Pulmonary artery endothelial cell (primary cell): ENCODE measurements around the gene ATG9B. TPM values are rescaled to one million over a fixed set of nuclear protein-coding genes. Genes with fewer than 3 reads are reported as not detected.
"Not testable (repeated sequence)": the region's sequence is repeated elsewhere in the genome, so short reads cannot be mapped to it uniquely, and the experiment has no call there.

ENCODE experiments used
- DNase-seq: peaks from one replicate; pipeline ENCODE4 v3.0.0-alpha.2; 2011; ENCODE audit warnings: low read depth, low spot score
- total RNA-seq: library from RNA; depleted of rRNA; stranded (reverse); fragments of >200 nt; gene quantifications from 2 replicates; pipeline ENCODE4 v1.2.3, GENCODE V29; 2014

Gene ATG9B
- total RNA-seq, 1 donor from 2014 or later = under 0.01 TPM

DNA sequence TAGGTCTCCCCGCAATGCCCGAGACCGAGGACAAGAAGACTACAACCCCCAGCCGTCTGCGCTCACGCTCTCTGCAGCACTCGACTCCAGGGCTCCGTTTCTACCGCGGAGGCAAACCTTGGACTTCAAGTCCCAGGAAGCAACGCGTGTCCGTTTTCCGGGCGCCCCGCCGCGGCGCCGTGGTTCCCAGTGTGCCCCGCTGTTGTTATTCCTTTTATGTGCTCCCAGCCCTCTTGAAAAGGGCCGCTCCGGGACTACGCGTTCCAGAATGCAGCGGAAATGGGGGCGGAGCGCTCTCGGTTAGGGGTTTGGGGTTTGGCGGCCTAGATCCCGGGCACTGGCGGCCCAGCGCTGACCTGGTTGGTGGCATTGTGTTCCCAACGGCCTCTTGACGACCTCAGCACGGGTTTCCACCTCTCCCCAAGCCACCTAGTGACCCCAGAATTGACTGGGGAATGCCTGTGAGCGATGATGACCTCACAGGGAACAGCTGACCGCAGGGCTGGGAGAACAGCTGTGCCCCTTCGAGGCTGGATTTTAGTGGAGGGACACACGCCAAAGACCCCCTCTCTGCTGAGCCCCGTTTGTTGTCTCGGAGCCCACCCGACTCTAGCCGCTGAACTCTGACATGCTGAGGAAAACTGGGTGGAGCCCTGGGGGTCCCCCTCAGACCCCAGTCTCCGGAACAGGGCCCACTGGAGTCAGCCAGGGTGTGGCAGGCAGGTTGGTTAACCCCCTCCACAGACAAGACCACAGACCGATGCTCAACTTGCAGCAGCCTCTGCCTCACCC, 33.9 kb upstream of the ATG9B start:
- DNase-seq = peak; percentile 98

DNA sequence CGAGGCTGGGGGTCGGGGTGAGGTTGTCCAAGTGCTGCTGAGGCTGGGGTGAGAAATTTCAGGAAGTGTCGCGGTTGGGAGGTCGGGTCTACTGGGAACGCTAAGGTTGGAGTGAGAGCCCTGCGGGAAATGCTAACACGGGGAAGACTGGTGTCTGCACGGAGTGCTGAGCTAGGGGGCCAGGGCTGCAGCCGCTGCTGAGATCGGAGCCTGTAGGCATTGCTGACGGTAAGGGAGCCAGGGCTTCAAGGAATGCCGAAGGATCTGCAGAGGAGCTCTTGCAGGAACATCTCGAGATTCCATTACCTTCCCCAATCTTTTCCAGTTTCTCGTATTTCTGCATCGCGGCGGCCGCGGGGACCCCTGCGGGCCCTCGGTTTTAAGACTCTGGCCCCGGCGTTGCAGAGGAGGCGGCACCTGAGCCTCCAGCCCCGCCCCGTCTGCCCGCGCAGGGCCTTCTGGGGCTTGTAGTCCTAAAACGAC, 33.3 kb upstream of the ATG9B start, which contains the start of gene CDK5:
TSS of gene CDK5 (minus strand) at position 392 of the 483 bp plus-strand sequence. CDS start at position 343, 49 bp downstream.
- no peak for DNase-seq

DNA sequence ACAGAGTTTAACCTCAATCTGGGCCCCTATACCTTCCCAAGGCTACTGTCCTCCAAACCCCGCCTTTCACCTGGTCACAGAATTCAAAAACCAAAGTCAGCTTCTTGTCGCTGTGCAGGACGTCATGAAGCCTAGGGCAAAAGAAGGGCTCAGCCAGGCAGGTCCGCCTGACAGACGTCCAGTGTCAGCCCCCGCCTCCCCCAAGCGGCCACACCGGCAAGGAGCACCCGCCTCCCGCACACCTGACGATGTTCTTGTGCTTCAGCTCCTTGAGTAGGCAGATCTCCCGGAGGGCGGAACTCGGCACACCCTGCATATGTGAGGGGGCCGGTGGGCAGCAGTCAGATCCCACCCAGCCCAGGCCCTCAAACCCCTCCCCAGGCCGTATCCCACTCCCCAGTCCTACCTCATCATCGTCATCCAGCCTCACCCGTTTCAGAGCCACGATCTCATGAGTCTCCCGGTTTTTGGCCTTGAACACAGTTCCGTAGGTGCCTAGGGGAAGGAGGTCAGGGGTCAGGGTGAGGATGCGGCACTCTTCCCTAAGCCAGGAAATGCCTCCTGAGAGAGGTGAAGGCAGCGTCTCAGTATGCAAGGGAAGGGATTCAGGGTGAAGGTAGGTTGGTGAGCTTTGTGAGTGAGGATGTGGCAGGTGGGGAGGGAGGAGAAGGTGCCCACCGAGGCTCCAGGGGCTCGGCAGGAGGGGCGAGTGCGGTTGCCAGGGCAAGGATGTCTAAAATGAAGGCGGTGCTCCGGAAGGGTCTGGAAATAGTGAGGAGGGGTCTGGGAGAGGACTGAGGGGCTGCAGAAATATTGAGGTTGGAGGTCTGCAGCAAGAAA, 32.6 kb upstream of the ATG9B start:
- no peak for DNase-seq

DNA sequence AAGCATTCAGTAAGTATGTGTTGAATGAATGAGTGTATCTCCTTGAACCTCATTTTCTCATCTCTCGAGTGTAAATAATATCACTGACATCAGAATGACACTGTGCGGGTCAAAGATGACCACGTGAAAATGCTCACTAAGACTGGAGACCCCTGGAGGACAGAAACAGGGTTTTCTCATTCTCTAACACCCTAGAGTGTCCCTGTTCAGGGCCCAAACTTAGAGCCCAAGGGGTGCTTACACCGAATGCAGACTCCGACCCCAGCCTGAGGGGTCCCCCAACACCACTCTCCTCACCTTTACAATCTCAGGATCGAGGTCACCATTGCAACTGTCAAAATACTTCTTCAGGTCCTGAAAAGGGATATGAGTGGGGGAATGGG, 32.0 kb upstream of the ATG9B start:
- DNase-seq = no peak

DNA sequence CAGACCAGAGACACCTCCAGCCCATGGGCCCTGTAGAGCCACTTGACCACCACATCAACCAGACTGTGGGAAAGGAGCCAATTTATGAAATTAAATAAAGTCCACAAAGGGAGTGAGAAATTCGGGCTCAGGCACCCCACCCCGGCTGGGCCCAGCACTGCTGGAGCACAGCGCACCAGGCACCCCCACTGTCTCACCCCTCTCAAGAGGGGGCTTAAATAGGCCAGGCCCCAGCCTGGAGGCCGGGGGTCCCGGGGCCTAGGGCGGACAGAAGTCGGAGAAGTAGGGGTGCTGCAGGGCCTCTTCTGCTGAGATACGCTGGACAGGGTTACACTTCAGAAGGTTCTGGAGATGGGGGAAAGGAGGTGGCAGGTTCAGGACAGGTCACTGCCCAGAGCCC, 29.5 kb upstream of the ATG9B start:
- no peak for DNase-seq

DNA sequence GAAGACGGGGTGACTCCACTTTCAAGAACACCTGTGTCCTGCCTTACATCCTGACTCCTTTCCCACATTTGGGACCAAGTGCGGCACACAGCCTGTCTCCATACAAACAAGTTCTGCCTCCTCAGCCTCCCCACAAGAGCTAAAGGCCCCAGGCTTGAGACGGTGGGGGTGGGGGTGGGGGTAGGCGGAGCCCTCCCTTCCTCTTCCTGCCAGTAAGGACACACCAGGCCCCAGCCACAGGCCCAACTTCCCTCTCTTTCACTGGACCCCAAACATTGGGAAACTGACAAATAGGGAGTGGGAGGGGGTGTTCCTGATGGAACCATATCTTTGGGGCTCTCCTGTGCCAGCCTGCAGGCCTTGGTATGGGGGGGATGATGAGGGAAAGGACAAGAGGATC, 28.8 kb upstream of the ATG9B start:
- no peak for DNase-seq

DNA sequence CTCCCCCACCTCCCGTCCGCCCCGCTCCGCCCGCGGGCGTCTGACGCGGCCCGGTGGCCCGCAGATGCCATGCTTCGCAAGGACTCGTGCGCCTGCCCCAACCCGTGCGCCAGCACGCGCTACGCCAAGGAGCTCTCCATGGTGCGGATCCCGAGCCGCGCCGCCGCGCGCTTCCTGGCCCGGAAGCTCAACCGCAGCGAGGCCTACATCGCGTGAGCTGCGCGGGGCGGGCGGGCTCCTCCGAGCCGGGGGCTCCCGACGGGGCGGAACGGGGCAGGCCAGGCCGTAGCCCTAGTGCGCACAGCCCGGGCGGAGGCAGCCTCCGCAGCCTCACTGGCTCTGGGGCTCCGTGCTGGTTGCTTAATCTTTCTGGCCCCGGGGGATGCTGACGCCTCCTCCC, 26.8 kb upstream of the ATG9B start:
- DNase-seq = peak; percentile 30

DNA sequence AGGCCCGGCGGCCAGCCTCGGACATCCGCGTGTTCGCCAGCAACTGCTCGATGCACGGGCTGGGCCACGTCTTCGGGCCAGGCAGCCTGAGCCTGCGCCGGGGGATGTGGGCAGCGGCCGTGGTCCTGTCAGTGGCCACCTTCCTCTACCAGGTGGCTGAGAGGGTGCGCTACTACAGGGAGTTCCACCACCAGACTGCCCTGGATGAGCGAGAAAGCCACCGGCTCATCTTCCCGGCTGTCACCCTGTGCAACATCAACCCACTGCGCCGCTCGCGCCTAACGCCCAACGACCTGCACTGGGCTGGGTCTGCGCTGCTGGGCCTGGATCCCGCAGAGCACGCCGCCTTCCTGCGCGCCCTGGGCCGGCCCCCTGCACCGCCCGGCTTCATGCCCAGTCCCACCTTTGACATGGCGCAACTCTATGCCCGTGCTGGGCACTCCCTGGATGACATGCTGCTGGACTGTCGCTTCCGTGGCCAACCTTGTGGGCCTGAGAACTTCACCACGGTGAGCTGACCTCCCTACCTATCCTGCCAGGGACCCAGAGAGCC, 24.7 kb upstream of the ATG9B start:
- no peak for DNase-seq

DNA sequence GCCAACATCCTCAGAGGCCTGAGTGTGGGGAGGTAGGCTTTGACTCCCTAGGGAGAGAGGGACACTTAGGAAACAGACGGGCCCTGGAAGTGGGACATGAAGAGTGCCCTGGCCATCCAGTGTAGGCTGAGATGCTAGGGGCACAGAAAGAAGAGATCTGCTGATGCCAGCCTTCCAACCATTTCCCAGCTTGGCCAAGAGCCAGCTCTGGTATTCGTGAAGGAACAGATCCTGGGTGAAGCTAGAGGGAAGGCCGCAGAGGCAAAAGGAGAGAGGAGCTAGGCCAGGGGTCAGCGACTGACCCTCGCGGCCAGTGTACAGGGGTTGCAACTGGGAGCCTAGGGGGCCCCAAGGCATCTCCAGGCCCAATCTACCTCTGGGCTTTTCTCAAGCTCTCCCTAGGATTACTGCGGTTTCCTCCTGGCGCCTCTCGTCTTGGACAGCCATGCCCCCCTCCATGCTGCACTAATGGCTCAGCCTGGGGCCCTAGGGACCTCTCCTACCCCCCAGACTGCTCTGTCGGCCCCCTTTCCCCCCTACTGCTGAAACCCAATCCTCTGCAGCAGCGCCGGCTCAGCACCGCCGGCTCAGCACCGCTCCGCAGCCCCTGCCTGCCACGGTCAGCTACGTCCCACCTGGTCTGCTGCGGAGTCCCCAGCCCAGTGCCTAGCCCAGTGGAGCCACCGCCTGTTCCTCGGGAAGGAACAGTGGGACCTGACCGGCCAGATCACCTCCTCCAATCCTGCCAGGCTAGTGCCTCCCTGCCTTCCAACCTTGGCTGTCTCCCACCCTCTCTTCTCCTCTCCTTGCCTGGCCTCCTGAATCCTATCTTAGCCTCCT, 23.9 kb upstream of the ATG9B start, which contains the start of gene ASIC3:
TSS of gene ASIC3 (plus strand) at position 556 of the 840 bp plus-strand sequence. CDS start 355 bp downstream, outside the sequence.
- no peak for DNase-seq

DNA sequence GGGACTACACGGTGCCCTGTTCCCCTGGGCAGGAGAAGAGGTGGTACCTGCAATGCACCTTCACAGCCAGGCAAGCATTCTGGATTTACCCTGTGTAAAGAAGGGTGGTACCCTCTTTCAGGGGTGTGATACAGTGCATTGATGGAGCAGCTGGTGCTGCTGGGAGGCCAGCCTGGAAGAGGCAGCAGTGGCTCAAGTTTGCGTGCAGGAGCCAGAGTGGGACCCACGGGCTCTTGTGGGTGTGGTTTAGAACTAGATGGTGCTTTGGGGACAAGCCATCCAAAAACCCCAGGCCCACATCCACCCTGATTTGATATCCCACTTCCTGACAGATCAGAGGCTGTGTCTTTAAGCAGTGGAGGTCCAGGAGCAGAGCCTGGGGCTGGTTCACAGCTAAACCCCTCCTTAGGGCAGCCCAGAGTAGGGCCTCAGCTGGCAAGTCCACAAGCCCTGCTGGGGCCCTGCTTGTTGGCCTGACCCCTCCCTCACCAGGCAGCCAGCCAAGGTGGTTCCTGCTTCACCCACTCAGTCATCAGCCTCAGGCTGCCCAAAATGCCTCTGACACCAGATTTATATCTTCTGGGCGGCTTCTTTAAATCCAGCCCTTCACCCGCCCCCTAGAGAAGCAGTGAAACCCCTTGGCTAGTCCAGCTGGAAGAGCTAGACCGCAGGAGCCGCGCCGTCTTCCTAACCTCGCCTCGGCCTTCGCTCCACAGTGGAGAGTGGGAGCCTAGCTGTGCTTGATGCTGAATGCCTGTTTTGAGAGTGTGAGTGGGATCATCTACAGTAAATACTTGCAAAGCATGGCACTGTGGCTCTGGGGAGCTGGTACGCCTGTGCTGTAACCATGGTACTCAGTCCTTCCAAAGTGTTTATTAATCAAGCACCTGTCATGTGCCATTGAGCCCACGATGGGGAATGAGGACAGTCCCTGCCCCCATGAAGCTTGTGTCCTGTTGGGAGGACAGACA, 22.6 kb upstream of the ATG9B start:
- DNase-seq = no peak

DNA sequence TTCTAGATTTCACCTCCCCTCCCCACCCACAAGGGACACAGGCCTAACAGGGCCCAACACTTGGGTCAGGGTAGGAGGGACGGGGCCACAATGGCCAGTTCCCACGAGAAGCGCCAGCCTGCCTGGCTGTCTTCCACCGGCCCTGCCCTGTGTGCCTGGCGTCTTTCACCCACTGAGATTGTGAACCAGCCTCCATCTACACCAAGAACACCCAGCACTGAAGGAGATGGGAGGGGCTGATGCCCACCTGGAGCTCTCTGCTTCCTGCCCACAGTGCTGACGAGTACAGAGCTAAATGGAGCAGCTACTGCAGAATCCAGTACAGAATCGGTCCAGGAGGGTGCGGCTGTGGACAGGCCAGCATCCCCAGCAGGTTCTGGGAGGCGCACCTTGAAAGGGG, 21.7 kb upstream of the ATG9B start:
- no peak for DNase-seq

DNA sequence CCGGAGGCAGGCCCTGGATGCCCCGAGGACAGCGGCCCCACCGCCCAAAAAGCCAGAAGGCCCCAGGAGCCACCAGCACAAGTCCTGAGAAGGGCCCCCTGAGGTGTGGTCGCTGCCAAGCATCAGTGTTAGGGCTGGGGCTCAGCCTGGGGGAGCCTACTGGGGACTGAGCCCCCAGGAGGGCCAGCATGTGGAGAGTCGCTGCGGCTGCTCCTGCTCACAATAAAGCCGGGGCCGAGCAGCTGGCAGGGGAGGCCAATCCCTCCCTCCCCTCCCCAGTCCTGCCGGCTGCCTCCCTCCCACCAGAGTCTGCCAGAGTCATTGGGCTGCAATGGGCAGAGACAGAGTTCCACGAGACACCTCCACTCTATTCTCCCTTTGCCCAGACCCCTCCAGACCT, 21.0 kb upstream of the ATG9B start:
- DNase-seq = no peak

DNA sequence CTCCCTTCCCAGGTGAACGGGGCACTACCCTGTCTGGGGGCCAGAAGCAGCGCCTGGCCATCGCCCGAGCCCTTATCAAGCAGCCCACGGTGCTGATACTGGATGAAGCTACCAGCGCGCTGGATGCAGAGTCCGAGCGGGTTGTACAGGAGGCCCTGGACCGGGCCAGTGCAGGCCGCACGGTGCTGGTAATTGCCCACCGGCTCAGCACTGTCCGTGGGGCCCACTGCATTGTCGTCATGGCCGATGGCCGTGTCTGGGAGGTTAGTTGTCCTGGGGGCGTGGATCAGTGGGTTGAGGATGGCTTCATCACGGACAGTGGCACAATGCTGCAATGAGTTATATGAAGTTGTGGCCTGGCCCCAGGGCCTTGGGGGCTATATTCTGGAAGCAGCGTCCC, 19.7 kb upstream of the ATG9B start:
- no peak for DNase-seq

DNA sequence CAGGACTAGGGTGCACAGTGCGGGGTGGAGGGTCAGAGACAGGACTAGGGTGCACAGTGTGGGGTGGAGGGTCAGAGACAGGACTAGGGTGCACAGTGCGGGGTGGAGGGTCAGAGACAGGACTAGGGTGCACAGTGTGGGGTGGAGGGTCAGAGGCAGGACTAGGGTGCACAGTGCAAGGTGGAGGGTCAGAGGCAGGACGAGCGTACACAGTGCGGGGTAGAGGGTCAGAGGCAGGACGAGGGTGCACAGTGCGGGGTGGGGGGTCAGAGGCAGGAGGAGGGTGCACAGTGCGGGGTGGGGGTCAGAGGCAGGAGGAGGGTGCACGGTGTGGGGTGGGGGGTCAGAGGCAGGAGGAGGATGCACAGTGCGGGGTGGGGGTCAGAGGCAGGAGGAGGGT, 19.2 kb upstream of the ATG9B start:
- DNase-seq = not testable (repeated sequence)

DNA sequence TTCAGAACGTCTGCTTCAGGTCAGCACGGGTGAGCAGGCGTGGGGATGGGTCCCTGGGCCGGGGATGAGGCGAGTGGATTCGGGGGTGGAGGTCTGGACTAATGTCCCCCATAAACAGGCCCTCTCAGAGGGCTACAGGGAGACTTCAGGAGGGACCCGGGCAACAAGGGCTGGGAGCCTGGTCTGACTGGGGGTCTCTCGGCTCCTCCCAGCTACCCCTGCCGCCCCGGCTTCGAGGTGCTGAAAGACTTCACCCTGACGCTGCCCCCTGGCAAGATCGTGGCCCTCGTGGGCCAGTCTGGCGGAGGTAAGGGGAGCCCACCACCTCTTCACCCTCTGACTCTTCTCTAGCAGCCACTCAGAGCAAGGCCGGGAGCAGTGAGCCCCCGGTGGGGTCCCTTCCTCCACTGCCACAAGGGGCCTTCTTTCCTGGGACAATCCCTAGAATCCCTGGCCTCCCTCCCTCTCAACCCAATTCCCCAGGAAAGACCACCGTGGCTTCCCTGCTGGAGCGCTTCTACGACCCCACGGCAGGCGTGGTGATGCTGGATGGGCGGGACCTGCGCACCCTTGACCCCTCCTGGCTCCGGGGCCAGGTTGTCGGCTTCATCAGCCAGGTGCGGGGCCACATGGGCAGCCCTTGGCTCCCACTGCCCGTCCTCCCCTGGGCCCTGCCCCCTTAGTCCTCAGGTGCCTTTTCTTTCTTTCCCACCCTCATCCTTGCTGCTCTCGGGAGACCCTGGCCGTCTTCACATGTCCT, 16.5 kb upstream of the ATG9B start:
- DNase-seq = no peak

DNA sequence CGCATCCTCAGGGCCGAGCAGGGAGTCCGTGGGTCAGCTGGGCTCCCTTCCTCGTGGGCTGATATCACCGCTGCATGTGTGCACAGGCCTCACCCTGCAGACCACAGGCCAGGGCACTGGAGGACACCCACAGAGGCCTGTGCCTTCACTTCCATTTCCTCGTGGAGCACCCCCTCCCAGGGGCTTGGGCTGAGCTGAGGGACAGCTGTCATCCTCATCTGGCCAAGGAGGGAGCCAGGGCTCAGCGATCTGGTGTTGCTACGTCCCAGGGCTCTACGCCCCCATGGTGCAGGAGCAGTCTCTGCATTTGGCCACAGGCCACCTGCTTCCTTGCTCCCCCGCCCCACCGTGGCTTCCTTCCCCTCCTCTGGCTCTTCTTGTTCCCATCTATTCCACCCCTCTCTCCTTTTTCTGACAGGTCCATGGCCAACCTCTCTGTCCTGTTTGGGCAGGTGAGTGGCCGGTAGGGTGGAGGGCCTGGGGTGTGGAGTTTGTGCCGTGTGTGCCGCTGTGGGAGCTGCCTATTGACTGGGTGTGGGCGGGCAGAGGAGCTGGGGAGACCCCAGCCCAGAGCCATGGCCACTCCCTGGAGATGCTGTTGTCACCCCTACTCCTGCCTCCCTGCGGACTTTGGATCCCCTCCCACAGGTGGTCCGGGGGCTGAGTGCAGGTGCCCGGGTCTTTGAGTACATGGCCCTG, 15.7 kb upstream of the ATG9B start:
- no peak for DNase-seq

DNA sequence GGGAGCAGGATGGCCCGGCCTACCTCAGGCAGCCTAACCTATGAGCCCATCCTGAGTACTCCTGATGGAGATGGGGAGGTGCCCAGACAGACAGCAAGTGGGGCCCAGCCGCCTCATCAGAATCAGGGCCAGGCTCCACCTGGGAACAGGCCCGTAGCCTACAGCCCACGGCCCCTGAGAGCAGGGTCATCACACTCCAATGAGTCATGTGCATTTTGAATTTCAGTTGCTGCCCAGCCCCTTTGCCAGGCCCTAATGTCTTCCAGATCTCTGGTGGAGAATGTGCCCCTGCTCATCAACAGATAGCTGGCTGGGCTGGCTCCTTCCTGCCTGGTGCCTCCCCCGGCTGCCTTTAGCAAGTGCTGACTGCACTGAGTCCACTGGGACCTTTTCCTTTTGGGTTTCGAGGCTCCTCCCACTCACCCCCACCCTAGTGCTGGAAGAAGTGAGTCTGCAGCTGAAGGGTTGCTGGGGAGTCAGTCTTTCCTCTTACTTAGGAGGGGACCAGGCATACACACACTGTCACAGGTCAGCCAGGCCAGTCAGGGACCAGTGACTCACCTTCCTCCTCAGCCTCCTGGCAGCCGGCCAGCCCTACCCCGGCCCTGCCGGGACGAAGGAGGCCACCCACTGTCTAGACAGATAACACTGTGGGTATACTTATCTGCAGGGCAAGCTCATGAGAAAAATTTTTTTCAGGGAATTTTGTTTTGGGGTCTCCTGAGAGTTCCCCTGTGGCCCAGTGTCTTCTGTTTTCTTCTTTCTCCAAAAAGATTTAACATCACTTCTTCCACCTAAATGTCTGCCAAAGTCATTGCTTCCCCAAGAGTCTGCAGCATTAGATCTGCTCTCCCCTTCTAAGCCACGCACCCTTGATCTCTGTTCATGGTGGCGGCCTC, 14.9 kb upstream of the ATG9B start:
- peak; percentile 88 for DNase-seq

DNA sequence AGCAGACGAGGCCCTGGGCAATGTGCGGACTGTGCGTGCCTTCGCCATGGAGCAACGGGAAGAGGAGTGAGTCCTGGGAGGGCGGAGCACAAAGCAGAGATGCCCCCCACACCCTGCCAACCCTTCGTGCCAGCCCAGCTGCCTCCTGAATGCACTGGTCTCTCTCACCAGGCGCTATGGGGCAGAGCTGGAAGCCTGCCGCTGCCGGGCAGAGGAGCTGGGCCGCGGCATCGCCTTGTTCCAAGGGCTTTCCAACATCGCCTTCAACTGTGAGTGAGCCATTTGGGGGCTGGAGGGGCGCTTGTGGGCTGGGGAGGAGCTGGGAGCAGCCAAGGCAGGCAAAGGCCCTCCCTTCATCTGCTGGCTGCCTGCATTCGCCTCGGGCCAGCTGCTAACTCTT, 11.6 kb upstream of the ATG9B start:
- no peak for DNase-seq
